A673 (cell line): ENCODE results near the gene GRHL1.

Experiments used
- CTCF ChIP-seq: fragments of 300-800, 200-600 bp; sonication (generic); conservative IDR thresholded peaks from 2 replicates; pipeline ENCODE4 v1.5.1; 2017; ENCODE audit warnings: low read depth, mild to moderate bottlenecking, antibody characterized with exemption, low read length, moderate library complexity, mixed read lengths
- EZH2 ChIP-seq: fragments of 200-600 bp; sonication (generic); IDR thresholded peaks from 2 replicates; pipeline ENCODE4 v1.6.1; 2017; ENCODE audit warnings: borderline replicate concordance, low read depth, mild to moderate bottlenecking, mixed read lengths, antibody characterized with exemption, low read length; ENCODE audit not compliant: poor library complexity, severe bottlenecking

- no peak for TF ChIP-seq CTCF
- TF ChIP-seq EZH2 = no peak
Observed at GRCh38 chr2:10016802-10017258, 65.3 kb downstream of the GRHL1 start.
